GF-D8 (cell line): ENCODE results near the gene KREMEN1.

Experiments used
- DNase-seq: peaks from one replicate; lab custom pipeline; 2025; lab: John Stamatoyannopoulos, UW

KREMEN1 gene

GRCh38 chr22:29206372-29207242 is 133.8 kb downstream of the KREMEN1 start:
- no peak for DNase-seq

DNA sequence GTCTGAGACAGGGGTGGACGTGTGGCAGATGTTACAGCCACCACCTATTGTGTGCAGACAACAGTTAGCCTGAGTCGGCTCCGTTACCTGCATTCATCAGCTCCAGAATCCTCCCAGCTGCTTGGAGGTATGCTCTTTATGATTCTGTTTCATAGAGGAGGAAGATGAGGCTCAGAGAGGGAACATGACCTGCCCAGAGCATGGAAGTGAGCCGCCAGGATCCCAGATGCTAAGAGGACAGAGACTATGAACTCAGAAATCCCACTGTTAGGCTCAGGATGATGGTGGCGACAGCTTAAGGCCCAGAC is 134.4 kb downstream of the KREMEN1 start:
- no peak for DNase-seq

DNA sequence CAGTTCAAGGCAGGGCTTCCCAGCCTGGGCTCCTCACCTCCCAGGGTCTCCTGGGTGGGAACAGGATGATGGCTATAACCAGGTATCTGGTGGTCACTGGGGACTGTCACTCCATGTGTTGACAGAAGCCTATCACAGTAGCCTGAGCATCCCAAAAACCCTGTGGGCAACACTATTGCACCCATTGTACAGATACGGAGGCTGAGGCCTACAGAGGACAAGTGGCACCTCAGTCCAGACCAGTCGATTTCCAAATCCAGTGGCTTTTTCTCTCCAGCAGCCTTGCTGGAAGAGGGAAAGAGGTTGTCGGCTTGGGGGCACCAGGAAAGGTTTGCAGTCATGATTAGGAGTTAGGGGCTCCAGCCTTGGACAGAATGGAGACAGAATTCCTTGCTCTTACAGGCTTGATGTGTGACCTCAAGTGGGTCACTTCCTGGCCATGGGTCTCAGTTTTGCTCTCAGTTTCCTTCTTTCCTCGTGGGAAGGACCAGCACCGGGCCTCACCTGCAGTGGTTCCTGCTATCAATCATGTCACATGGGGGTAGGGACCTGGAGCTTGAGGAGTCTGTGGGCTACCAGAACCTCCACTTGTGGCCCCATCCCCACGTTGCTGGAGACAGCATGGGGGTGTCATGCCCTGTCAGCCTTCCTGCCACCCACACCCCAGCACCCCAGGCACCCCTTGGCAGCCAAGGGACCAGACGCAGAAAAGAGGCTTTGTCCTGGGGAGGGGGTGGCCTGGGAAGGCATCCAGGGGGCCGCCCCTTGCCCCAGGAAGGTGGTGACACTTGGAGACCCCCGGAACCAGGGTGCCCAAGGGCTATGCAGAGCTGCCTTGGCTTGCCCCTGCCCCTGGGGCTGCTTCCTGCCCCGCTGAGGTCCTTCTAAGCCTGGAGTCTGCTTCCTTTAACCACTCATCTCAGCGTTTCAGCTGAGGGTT is 135.0 kb downstream of the KREMEN1 start:
- no peak for DNase-seq

GRCh38 chr22:29208502-29208862 is 135.6 kb downstream of the KREMEN1 start:
- no peak for DNase-seq

DNA sequence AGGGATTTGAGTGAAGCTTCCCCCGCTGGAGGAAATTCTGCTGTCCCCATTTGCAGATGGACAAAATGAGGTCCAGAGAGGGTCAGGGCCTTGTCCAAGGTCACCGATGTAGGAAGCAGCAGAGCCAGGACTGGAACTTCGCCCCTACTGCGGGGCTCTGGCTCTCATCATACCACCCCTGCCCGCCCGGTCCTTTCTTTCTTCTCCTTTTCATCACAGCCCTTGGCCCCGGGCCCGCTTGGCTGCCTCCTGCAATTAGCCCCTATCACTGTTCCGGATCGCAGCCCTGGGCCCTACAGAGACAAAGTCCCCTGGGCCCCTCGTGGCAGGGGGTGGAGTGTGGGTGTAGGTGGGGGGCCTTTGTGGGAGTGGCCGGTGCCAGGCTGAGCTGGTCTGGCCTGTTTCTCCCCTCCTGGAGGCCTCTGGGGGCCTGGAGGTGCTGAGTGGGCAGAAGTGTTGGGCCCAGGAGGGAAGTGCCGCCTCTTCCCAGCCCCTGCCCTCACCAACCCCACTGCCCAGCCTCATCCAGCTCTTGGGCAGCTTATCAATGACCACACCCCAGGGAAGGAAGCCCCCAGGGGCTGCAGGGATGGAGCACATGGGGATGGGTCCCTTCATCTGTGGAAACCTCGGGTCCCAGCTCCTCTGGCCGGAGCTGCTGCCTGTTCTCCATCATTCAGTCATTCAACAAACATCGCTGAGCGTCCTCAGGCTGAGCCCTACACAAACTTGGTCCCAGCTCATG is 136.2 kb downstream of the KREMEN1 start:
- DNase-seq = peak; percentile 25

GRCh38 chr22:29209624-29209929 is 136.7 kb downstream of the KREMEN1 start:
- DNase-seq = no peak

GRCh38 chr22:29211066-29211465 is 138.2 kb downstream of the KREMEN1 start:
- no peak for DNase-seq

GRCh38 chr22:29211466-29211865 is 138.6 kb downstream of the KREMEN1 start:
- no peak for DNase-seq

- no peak for DNase-seq
These were observed 139.9 kb downstream of the KREMEN1 start for GRCh38 chr22:29212743-29213142.

DNA sequence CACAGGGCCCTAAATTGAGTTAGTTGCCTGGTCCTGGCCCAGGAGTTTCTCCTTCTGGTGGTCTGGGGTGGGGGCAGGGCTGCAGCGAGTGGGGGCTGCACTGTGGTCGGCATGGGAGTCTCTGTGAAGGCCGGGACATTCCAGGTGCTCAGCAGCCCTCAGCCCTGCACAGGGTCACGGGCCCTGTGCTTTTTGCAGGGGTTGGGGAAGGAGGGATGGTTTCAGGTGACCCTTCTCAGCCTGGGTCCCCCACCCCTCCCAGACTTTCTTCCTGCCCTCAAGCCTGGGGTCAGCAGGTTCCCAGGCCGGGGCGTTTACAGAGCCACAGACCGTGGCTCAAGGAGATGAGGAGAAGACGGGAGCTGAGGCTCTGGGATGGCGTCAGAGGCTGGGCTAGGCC is 140.7 kb downstream of the KREMEN1 start:
- no peak for DNase-seq

DNA sequence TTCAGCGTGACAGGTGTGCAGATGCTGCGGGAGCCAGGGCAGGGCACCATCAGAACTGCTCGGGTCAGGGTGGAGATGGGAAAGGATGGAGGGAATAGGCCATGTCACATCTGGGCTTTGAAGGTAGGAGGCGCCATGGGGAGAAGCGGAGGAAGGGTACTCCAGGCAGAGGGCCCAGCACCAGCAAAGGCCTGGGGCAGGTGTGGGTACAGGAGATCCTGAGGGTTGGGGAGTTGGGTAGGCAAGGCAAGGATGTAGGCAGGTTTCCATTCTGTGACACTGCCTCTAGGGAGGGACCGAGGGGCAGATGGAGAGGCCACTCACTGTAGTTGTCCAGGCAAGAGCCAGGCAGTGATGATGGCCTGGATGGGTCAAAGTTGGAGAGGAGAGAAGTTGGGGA is 141.4 kb downstream of the KREMEN1 start:
- DNase-seq = no peak

DNA sequence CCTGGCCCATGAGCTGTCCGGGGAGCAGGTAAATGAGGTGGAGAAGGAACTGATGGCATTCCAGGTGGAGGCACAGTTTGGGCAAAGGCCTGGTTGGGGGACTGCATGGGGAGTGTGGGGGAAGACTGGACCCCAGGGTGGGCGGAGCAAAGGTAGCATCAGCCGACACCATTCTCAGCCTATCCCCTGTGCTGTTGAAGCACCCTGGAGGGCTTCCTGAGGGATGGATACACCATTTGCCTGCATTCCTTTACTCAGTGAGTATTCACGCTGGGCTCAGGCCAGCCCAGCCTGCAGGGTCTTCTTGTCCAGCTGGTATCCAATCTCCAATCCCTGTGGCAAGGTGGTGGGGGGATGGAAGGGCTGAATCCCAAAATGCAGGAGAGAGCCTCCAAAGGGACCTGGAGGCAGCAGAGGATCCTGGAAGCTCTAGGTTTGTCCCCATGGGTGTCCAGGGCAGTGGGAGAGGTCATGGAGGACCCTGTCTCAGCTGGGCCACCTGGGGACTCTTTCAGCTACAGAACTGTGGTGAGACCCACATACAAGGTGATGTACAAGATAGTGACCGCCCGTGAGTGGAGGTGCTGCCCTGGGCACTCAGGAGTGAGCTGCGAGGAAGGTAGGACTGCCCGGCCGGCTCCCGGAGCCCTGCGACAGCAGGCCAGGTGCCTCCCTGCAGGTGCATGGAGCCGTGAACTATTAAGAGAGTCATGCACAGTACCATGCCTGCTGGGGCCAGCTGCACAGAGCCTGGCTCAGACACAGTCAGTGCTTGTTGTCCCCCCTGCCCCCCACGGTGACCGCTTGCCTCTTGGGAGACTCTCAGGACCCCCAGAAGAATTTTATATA is 142.4 kb downstream of the KREMEN1 start:
- DNase-seq = no peak

- no peak for DNase-seq
These were observed 143.4 kb downstream of the KREMEN1 start for GRCh38 chr22:29216011-29216872.

- peak; percentile 26 for DNase-seq
These were observed 144.2 kb downstream of the KREMEN1 start for GRCh38 chr22:29216873-29217666.
